SIG-M5 treated with dmso at 0.1 percent for 504 hours (cell line): ENCODE results near the gene TM4SF18.
A peak's percentile ranks its signal among the peaks of the same experiment; 100 is the strongest.
"Not testable (repeated sequence)": the region's sequence is repeated elsewhere in the genome, so short reads cannot be mapped to it uniquely, and the experiment has no call there.

Experiments used
- DNase-seq: peaks from one replicate; lab custom pipeline; 2025; ENCODE audit not compliant: unreplicated experiment; lab: John Stamatoyannopoulos, UW

The TM4SF18 gene

GRCh38 chr3:149368674-149369497 lies 35.5 kb upstream of the TM4SF18 start:
- DNase-seq, result peak; percentile 12

GRCh38 chr3:149368201-149368673 lies 34.8 kb upstream of the TM4SF18 start:
- no peak for DNase-seq

- no peak for DNase-seq
Observed at GRCh38 chr3:149366941-149367840, 33.8 kb upstream of the TM4SF18 start.

- no peak for DNase-seq
Observed at GRCh38 chr3:149366031-149366430, 32.6 kb upstream of the TM4SF18 start.

GRCh38 chr3:149364624-149365023 lies 31.2 kb upstream of the TM4SF18 start:
- DNase-seq, result no peak

- DNase-seq, result no peak
Observed at GRCh38 chr3:149363053-149363452, 29.6 kb upstream of the TM4SF18 start.

GRCh38 chr3:149362366-149362765 lies 28.9 kb upstream of the TM4SF18 start:
- DNase-seq, result no peak

GRCh38 chr3:149356630-149357029 lies 23.2 kb upstream of the TM4SF18 start:
- DNase-seq, result no peak

GRCh38 chr3:149356044-149356592 lies 22.7 kb upstream of the TM4SF18 start:
- DNase-seq, result no peak

- DNase-seq, result no peak
Observed at GRCh38 chr3:149353581-149354184, 20.2 kb upstream of the TM4SF18 start.

GRCh38 chr3:149352556-149352955 lies 19.1 kb upstream of the TM4SF18 start:
- peak; percentile 75 for DNase-seq

GRCh38 chr3:149343951-149344350 lies 10.5 kb upstream of the TM4SF18 start:
- DNase-seq, result no peak

GRCh38 chr3:149342413-149343380 lies 9.3 kb upstream of the TM4SF18 start:
- peak; percentile 13 for DNase-seq

GRCh38 chr3:149340310-149340933 lies 7.0 kb upstream of the TM4SF18 start:
- no peak for DNase-seq

- peak; percentile 72 for DNase-seq
Observed at GRCh38 chr3:149339931-149340309, 6.5 kb upstream of the TM4SF18 start.

- not testable (repeated sequence) for DNase-seq
Observed at GRCh38 chr3:149337486-149337885, 4.0 kb upstream of the TM4SF18 start.

- no peak for DNase-seq
Observed at GRCh38 chr3:149336925-149337324, 3.5 kb upstream of the TM4SF18 start.

- no peak for DNase-seq
Observed at GRCh38 chr3:149332771-149333170, 665 bp downstream of the TM4SF18 start.

- DNase-seq, result no peak
Observed at GRCh38 chr3:149332227-149332765, 1.1 kb downstream of the TM4SF18 start.
